ENCODE data around the gene FBXO17.

Gene FBXO17

GRCh38 chr19:38920602-38921419 lies 54.7 kb downstream of the FBXO17 start:
- DNase-seq (ENCODE audit: low read depth, low spot score), result no peak
- H3K27ac ChIP-seq, result no peak overlapping the region

GRCh38 chr19:38919837-38920601 lies 55.5 kb downstream of the FBXO17 start:
- no peak overlapping the region for H3K27ac ChIP-seq
- DNase-seq (ENCODE audit: low read depth, low spot score), result no peak

GRCh38 chr19:38918526-38918925 lies 57.0 kb downstream of the FBXO17 start:
- H3K27ac ChIP-seq, result no peak overlapping the region
- DNase-seq (ENCODE audit: low read depth, low spot score), result no peak

GRCh38 chr19:38917921-38918491 lies 57.5 kb downstream of the FBXO17 start:
- DNase-seq (ENCODE audit: low read depth, low spot score), result no peak
- no peak overlapping the region for H3K27ac ChIP-seq

GRCh38 chr19:38917516-38917915 lies 58.0 kb downstream of the FBXO17 start:
- H3K27ac ChIP-seq, result no peak overlapping the region
- no peak for DNase-seq (ENCODE audit: low read depth, low spot score)

- no peak for DNase-seq (ENCODE audit: low read depth, low spot score)
- H3K27ac ChIP-seq, result no peak overlapping the region
Observed at GRCh38 chr19:38915329-38916321, 59.9 kb downstream of the FBXO17 start.

- DNase-seq (ENCODE audit: low read depth, low spot score), result no peak
- no peak overlapping the region for H3K27ac ChIP-seq
Observed at GRCh38 chr19:38913958-38914357, 61.6 kb downstream of the FBXO17 start.

- H3K27ac ChIP-seq, result no peak overlapping the region
- no peak for DNase-seq (ENCODE audit: low read depth, low spot score)
Observed at GRCh38 chr19:38912600-38913514, 62.7 kb downstream of the FBXO17 start.

GRCh38 chr19:38911388-38912001 lies 64.0 kb downstream of the FBXO17 start:
- H3K27ac ChIP-seq, result no peak overlapping the region
- DNase-seq (ENCODE audit: low read depth, low spot score), result no peak

GRCh38 chr19:38910488-38910887 lies 65.1 kb downstream of the FBXO17 start:
- no peak for DNase-seq (ENCODE audit: low read depth, low spot score)
- H3K27ac ChIP-seq, result no peak overlapping the region

GRCh38 chr19:38908911-38909310 lies 66.6 kb downstream of the FBXO17 start:
- H3K27ac ChIP-seq, result no peak overlapping the region
- no peak for DNase-seq (ENCODE audit: low read depth, low spot score)

GRCh38 chr19:38907670-38908069 lies 67.9 kb downstream of the FBXO17 start:
- no peak for DNase-seq (ENCODE audit: low read depth, low spot score)
- H3K27ac ChIP-seq, result no peak overlapping the region

GRCh38 chr19:38907227-38907626 lies 68.3 kb downstream of the FBXO17 start:
- no peak for DNase-seq (ENCODE audit: low read depth, low spot score)
- H3K27ac ChIP-seq, result no peak overlapping the region

- no peak for DNase-seq (ENCODE audit: low read depth, low spot score)
- no peak overlapping the region for H3K27ac ChIP-seq
Observed at GRCh38 chr19:38905620-38906019, 69.9 kb downstream of the FBXO17 start.

- no peak overlapping the region for H3K27ac ChIP-seq
- DNase-seq (ENCODE audit: low read depth, low spot score), result no peak
Observed at GRCh38 chr19:38904581-38905539, 70.7 kb downstream of the FBXO17 start.

- H3K27ac ChIP-seq, result no peak overlapping the region
- no peak for DNase-seq (ENCODE audit: low read depth, low spot score)
Observed at GRCh38 chr19:38901683-38902082, 73.9 kb downstream of the FBXO17 start.

- DNase-seq (ENCODE audit: low read depth, low spot score), result no peak
- H3K27ac ChIP-seq, result peak overlapping the region; percentile 60
Observed at GRCh38 chr19:38900743-38901190, 74.8 kb downstream of the FBXO17 start.

Measured in epithelial cell of prostate (primary cell).